Measurements from ENCODE around the gene ADAMTSL1.

Gene ADAMTSL1

DNA sequence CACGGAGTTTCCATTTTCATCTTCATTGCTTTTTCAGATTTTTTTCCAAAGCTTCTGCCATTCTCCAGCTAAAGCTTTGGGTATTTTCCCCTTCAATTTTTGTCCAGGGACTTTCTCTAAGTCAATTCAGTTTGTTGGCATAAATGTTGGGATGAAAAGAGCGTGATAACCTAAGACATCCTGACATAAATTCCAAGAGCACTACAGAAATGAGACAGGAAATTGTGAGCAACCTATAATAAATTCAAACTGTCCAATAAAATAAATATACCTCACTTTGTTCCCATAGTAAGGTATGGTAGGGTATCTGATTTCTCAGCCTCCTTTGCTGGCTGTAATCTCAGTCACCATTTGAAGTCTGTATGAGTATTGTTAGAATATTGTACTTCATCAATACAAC lies 8.4 kb downstream of the ADAMTSL1 start:
- Mint-ChIP-seq H3K4me1 (no peaks in the 10 kb centered on the region), H3K9me3 (peaks cover 3% of the 10 kb centered on the region), H3K4me3 (no peak overlapping the region), H3K36me3 (no peaks in the 10 kb centered on the region), H3K27ac (no peak overlapping the region), H3K27me3 (peaks cover 9% of the 10 kb centered on the region)
- ATAC-seq: no peak

DNA sequence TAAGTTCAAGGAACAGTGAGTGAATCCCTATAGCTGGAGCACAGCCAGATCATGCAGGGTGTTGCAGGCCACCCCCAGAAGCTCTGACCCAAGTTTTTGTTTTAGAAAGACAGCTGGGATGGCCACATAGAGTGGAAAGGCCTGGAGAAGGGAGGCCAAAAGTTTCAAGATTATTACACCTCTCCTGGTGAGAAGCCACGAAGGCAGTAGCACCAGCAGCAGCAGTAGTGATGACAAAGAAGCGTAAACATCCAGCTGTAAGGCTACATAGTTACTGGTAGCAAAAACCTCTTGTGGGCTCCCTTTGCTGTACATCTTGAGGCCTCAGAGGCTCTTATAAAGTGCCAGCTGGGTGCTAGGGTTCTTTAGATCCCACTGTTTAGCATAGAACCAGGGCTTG lies 11.8 kb downstream of the ADAMTSL1 start:
- no peak for ATAC-seq
- H3K4me3 Mint-ChIP-seq: no peak overlapping the region
- no peaks in the 10 kb centered on the region for H3K36me3 Mint-ChIP-seq
- no peaks in the 10 kb centered on the region for H3K4me1 Mint-ChIP-seq
- H3K27me3 Mint-ChIP-seq: peaks cover 3% of the 10 kb centered on the region
- H3K27ac Mint-ChIP-seq: no peak overlapping the region
- H3K9me3 Mint-ChIP-seq: peaks cover 1% of the 10 kb centered on the region

DNA sequence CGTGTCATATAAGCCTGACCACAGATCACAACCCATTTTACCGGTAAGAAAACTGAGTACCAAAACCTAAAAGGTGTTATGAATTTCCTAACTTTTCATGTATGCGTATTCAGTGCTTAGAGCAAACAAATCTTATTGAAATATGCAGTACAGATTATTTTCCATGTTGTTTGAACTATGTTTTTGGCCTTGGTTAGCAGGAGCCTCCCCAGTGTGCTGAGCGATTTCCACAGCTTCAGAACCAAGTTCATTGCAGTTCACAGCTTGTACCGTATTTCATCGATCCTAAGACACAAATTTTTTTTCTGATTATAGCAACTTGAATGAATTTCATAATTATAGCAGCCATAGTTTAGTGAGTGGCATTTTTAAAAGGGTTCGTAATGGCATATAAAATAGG lies 13.7 kb downstream of the ADAMTSL1 start:
- H3K27me3 Mint-ChIP-seq: no peaks in the 10 kb centered on the region

DNA sequence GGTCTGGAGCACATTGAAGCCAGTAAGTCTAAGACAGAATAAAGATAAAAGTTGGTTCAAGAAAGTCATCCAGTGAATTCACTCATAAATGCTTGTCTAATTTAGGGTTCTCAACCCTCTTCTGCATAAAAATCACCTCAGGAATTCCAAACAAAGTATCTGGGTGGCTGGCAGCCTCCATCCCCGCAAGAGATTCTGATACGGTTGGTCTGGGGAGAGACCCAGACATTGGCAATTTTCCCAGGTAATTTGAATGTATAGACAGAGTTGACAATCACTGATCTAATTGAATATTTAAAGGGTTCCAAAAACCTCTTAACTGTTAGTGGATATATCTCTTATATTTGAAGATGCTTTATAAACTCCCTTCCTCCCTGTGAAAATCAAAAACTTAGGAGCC lies 14.9 kb downstream of the ADAMTSL1 start:
- no peak for ATAC-seq
- Mint-ChIP-seq H3K9me3 (no peaks in the 10 kb centered on the region), H3K4me1 (no peaks in the 10 kb centered on the region)

More for the DNA sequence above, 13.7 kb downstream of the ADAMTSL1 start:
- H3K36me3 Mint-ChIP-seq: no peaks in the 10 kb centered on the region
- no peak for ATAC-seq
- H3K27ac Mint-ChIP-seq: no peak overlapping the region
- H3K4me3 Mint-ChIP-seq: no peak overlapping the region
- no peaks in the 10 kb centered on the region for H3K4me1 Mint-ChIP-seq
- H3K9me3 Mint-ChIP-seq: no peaks in the 10 kb centered on the region

DNA sequence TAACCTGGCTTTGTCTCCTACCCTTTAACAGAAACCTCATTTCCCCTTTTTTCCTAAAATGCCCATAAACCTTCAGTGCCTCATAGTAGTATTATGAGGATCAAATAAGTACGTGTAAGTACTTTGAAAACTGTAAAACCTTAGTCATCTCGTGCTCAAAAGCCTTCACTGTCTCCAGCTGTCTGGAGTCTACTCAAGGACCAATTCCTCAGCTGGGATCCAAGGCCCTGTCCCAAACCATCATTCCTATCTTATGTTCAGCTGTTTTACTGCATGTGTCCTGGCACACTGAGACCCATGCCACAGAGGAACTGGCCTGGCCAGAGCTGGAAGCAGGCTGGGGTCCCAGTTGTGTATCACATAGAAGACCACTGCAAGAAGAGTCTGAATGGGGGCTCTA lies 15.9 kb downstream of the ADAMTSL1 start:
- Mint-ChIP-seq H3K4me3 (no peak overlapping the region), H3K36me3 (no peaks in the 10 kb centered on the region), H3K27ac (no peak overlapping the region), H3K27me3 (no peaks in the 10 kb centered on the region), H3K4me1 (no peaks in the 10 kb centered on the region), H3K9me3 (no peaks in the 10 kb centered on the region)
- ATAC-seq: peak; percentile 35

More for the DNA sequence above, 14.9 kb downstream of the ADAMTSL1 start:
- H3K27ac Mint-ChIP-seq: no peak overlapping the region
- no peaks in the 10 kb centered on the region for H3K27me3 Mint-ChIP-seq
- no peaks in the 10 kb centered on the region for H3K36me3 Mint-ChIP-seq
- no peak overlapping the region for H3K4me3 Mint-ChIP-seq

DNA sequence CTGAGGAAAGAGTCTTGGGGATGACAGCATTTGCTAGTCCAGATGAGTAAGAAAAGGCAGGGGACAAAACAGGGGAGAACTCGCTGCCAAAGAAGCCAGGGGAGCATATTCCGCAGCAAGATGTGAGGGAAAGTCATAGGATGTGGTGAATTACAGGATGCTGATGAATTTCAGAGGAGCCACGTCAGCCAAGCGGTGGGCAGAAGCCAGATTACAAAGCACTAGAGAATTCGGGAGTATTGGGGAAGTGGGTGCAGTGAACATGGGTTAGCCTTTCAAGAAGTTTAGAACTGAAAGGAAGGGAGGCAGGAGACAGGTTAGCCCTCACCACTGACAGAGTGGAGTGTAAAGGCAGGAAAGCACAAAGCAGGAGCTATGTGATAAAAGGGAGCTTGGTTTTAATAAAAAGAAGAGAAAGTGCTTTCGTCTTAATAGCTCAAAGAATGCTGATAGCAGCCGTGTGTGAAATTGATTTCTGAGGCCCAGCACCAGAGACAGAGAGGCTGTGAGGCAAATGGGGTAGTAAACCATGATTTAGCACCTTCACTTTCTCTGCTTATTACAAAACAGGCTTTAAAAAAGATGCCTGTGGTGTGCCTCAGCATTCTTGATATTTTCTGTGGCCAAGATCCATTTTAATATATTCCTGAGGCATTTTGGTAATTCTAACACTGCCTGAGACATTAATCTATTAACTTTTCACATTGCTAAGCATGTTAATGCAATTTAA lies 16.9 kb downstream of the ADAMTSL1 start:
- H3K36me3 Mint-ChIP-seq: no peaks in the 10 kb centered on the region
- no peak overlapping the region for H3K27ac Mint-ChIP-seq
- no peaks in the 10 kb centered on the region for H3K4me1 Mint-ChIP-seq
- no peak for ATAC-seq
- no peaks in the 10 kb centered on the region for H3K9me3 Mint-ChIP-seq
- no peaks in the 10 kb centered on the region for H3K27me3 Mint-ChIP-seq
- no peak overlapping the region for H3K4me3 Mint-ChIP-seq

DNA sequence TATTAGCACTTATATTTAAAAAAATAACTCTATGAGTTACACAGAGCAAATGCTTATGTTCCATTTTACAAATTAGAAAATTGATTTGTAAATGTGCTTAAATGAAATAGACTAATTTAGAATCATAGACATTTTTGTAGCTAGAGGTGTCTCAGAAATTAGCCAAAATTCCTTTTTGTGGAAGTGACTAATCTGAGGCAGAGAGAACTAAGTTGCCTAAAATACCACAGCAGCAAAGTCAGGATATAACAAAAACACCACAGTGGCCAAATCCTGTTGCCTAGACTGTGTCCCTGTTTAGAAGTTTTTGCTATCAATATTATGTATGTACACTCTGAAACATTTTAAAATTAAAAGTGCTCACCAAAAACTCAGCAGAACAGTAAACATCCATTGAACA lies 18.7 kb downstream of the ADAMTSL1 start:
- Mint-ChIP-seq H3K9me3 (no peaks in the 10 kb centered on the region), H3K27ac (no peak overlapping the region), H3K27me3 (no peaks in the 10 kb centered on the region), H3K4me1 (no peaks in the 10 kb centered on the region), H3K4me3 (no peak overlapping the region), H3K36me3 (no peaks in the 10 kb centered on the region)
- ATAC-seq: no peak

DNA sequence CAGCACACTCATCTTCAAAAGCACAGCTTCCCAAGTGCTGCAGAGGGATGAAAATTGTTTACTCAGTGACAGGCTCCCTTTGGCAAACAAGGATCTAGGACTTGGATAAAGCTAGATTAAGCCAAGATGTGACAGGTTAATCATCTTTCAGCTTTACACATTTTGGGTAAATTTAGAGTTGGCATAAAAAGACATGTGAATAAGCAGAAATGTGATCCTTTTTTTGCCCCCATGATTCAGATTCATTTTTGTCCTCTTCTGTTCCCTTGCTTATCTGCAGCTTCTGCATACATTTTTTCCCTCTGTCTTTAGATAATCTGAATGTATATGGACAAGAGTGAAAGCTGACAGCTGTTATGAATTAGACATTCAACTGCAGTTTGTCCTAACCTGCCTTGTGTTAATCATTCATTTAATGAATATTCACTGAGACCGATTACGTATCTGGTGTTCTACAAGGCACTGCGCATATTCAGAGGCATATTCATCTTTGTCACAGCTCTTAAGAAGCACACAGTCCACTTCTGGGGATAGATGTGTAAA lies 19.6 kb downstream of the ADAMTSL1 start:
- no peaks in the 10 kb centered on the region for H3K4me1 Mint-ChIP-seq
- H3K4me3 Mint-ChIP-seq: no peak overlapping the region
- H3K36me3 Mint-ChIP-seq: no peaks in the 10 kb centered on the region
- no peaks in the 10 kb centered on the region for H3K9me3 Mint-ChIP-seq
- ATAC-seq: no peak
- H3K27ac Mint-ChIP-seq: no peak overlapping the region
- no peaks in the 10 kb centered on the region for H3K27me3 Mint-ChIP-seq

DNA sequence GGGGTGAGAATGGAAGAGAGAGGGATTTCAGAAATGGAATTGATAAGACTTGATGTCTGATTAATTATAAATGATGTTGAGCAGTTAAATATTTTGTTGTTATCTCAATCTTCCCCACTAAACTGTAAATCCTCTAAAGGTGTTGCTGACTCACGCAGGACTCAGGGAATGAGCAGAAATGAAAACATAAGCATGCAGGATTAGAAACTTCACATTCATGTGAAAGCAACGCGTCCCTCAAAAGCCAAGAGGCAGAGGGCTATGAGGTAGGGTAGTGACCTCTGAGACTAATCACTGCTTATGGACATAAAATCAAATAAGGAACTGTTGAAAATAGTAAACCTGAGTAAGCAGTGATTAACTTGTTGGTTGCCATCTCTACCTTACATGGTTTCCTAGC lies 21.1 kb downstream of the ADAMTSL1 start:
- H3K9me3 Mint-ChIP-seq: no peaks in the 10 kb centered on the region
- ATAC-seq: no peak
- H3K4me3 Mint-ChIP-seq: no peak overlapping the region
- H3K36me3 Mint-ChIP-seq: no peaks in the 10 kb centered on the region
- no peaks in the 10 kb centered on the region for H3K4me1 Mint-ChIP-seq
- no peak overlapping the region for H3K27ac Mint-ChIP-seq
- no peaks in the 10 kb centered on the region for H3K27me3 Mint-ChIP-seq

DNA sequence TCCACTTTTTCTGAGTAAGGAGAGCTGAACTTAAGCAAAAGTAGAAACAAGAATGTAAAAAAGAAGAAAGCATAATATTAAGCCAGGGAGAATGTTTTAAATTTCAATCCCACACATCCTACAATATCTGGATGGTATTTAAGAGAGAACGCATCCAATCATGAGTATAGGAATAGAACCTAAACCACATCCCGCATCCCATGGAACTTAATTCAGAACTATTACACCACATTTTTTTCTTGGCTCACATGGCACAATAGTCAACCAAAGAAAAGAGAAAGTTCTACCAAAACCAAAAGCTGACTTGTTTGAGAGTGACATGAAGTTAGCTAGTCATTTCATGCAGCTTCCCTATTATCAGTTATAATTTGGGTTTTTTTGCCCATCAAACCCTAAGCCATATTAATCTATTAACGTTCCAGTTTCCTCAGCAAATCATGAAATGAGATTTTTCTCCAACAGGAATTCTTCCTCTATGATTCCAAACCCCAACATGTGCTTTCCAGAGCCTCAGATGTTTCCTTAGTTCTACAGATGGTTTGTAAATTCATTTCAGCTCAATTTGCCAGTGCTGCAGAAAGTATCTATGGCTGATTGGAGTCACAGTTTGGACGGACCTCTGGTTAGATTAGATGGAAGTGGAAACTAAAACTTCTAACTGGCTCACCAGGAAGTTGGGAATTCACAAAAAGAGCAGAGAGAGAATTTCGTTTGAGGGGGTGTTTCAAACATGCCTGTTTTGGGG lies 22.5 kb downstream of the ADAMTSL1 start:
- no peaks in the 10 kb centered on the region for H3K4me1 Mint-ChIP-seq
- ATAC-seq: no peak
- H3K27ac Mint-ChIP-seq: no peak overlapping the region
- H3K36me3 Mint-ChIP-seq: no peaks in the 10 kb centered on the region
- no peaks in the 10 kb centered on the region for H3K9me3 Mint-ChIP-seq
- H3K4me3 Mint-ChIP-seq: no peak overlapping the region
- H3K27me3 Mint-ChIP-seq: no peaks in the 10 kb centered on the region

DNA sequence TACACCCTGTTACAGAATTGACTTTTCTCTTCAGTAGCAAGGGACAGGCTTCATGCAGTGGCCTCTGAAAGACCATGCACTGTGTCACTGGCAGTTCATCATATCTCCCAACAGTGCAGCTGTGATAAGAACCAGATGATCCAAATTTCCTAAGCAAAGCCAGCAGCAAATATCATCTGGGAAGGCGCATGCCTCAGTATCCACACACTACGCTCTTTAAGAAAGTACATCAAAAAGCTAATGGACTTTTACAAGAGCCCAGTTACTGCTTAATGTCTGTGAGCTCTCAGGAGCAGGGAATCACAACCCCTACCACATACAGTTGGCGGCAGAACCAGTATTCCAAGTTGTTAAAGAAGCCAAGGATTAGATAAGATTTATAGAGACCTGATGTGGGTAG lies 25.1 kb downstream of the ADAMTSL1 start:
- no peak overlapping the region for H3K27ac Mint-ChIP-seq
- no peak for ATAC-seq
- H3K27me3 Mint-ChIP-seq: no peaks in the 10 kb centered on the region
- no peaks in the 10 kb centered on the region for H3K36me3 Mint-ChIP-seq
- no peaks in the 10 kb centered on the region for H3K9me3 Mint-ChIP-seq
- H3K4me3 Mint-ChIP-seq: no peak overlapping the region
- no peaks in the 10 kb centered on the region for H3K4me1 Mint-ChIP-seq

DNA sequence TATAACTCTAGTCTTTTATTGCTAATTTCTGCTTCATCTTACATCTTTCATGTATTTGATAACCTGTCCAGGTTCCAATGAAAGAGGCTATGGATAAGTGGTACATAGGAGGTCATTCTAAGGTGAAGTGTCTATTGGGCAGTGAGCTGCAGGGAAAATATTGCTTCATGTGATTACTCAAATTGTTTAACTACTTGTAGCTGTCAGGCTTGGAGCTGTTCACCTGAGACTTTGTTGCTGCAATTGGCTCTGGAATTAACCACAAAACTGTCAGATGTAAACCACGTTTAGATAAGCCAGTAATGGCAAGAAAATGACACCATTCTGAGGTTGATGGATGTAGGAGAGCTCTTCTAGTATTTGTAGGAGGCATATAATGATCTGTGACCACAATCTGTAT lies 26.0 kb downstream of the ADAMTSL1 start:
- Mint-ChIP-seq H3K4me1 (no peaks in the 10 kb centered on the region), H3K4me3 (no peak overlapping the region), H3K27ac (no peak overlapping the region), H3K27me3 (no peaks in the 10 kb centered on the region), H3K36me3 (no peaks in the 10 kb centered on the region), H3K9me3 (no peaks in the 10 kb centered on the region)
- no peak for ATAC-seq

DNA sequence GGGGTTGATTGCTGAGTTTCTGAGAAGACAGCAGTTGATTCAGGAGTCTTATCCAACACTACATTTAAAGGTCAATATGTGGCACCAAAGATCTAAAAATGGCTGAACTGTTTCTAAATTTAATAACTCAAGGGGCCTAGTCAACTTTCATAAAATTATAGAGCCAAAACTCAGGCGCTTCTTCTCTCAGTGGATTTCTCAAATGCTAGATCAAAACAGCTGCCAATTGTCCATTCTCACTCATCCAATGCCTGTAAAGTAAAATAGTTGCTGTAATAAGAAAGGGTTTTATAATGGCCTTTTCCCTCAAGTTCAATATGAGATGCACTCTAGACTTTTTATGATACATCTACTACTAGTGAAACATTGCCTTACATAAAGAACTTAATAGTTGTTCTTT lies 26.5 kb downstream of the ADAMTSL1 start:
- Mint-ChIP-seq H3K27ac (no peak overlapping the region), H3K9me3 (no peaks in the 10 kb centered on the region), H3K36me3 (no peaks in the 10 kb centered on the region), H3K4me3 (no peak overlapping the region), H3K27me3 (no peaks in the 10 kb centered on the region), H3K4me1 (no peaks in the 10 kb centered on the region)
- ATAC-seq: no peak

DNA sequence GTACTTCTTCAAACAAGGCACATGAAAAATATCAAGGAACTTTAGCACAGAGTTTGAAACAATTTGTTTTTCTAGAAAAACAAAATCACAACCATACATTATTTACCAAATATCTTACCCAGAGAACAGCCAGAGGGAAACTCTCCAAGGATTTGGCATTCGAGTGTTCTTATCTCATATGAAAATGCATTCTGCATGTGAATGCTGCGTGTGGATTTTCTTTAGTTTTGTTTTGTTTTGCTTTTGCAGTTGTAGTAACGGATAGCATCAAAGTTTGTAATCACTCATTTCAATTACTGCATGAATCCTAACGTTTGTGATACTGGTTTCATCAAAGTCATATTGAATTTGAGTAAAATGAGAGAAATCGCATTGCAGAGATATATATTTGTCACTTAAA lies 28.0 kb downstream of the ADAMTSL1 start:
- Mint-ChIP-seq H3K9me3 (no peaks in the 10 kb centered on the region), H3K4me3 (no peak overlapping the region), H3K27ac (no peak overlapping the region)

DNA sequence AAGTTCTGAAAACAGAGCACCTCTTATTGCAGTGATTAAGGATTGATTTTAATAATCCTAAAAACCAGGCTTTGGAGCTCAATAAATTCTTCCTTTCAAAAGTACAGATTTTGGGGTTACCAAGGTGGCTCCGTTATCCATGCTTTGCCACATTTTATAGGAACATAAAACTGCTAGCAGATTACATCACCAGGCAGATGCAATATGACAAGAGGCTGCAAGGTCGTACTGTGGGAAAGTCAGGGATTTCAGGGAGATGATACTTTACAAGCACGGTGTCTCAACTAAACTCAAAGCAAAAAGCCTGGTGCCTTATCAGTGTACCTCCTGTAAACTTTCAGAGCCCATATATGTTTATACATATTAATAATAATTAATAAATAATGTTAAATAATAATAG lies 28.6 kb downstream of the ADAMTSL1 start:
- H3K9me3 Mint-ChIP-seq: no peaks in the 10 kb centered on the region
- H3K36me3 Mint-ChIP-seq: no peaks in the 10 kb centered on the region
- H3K4me1 Mint-ChIP-seq: no peaks in the 10 kb centered on the region
- no peak overlapping the region for H3K4me3 Mint-ChIP-seq
- no peaks in the 10 kb centered on the region for H3K27me3 Mint-ChIP-seq
- ATAC-seq: no peak
- no peak overlapping the region for H3K27ac Mint-ChIP-seq

More for the DNA sequence above, 28.0 kb downstream of the ADAMTSL1 start:
- Mint-ChIP-seq H3K36me3 (no peaks in the 10 kb centered on the region), H3K27me3 (no peaks in the 10 kb centered on the region), H3K4me1 (no peaks in the 10 kb centered on the region)
- no peak for ATAC-seq

DNA sequence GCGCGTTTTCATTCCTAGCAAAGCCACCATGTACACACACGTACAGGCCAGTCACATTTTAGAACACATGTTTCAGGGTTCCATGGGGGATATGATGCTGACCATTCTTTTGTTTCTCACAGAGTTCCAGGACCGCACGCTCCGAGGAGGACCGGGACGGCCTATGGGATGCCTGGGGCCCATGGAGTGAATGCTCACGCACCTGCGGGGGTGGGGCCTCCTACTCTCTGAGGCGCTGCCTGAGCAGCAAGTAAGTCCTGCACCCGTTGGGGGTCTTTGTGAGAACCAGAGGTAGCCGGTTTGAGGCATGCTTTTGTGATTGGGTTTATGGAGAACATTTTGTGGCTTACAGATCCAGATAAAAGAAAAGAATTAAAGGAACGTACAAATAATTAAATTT lies 30.8 kb downstream of the ADAMTSL1 start:
- H3K4me3 Mint-ChIP-seq: no peak overlapping the region
- no peak for ATAC-seq
- H3K4me1 Mint-ChIP-seq: no peaks in the 10 kb centered on the region
- H3K9me3 Mint-ChIP-seq: peaks cover 3% of the 10 kb centered on the region
- no peak overlapping the region for H3K27ac Mint-ChIP-seq
- H3K36me3 Mint-ChIP-seq: no peaks in the 10 kb centered on the region
- H3K27me3 Mint-ChIP-seq: no peaks in the 10 kb centered on the region
